ENCODE results near the gene GAS2L1. TPM values are rescaled to one million over a fixed set of nuclear protein-coding genes. Genes with fewer than 3 reads are reported as not detected.
"Not testable (repeated sequence)": the region's sequence is repeated elsewhere in the genome, so short reads cannot be mapped to it uniquely, and the experiment has no call there.

Gene GAS2L1
- total RNA-seq, 4 donors from 2014 or later: 49.0 to 94.8 (median 85.4) TPM

DNA sequence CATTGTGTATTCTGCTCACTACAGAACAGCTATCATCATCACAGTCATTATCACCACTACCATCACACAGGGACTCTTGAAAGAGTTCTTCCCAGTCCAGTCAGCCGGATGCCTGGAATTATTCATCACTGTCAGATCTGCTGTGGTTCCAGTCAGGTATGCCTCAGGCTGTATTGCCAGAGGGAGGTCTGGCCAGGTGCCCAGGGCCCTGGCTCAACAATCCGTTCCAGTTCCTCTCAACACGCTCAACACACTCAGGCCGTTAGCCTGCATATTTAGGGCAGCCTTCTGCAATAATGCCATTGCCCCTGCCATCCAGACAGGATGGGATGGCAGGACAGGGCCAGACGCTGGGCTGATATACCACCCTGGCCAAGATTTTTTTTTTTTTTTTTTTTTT is 37.7 kb downstream of the GAS2L1 start:
- Histone ChIP-seq H3K4me1 (peaks cover 22% of the 10 kb centered on the region), H3K9me3 (no peaks in the 10 kb centered on the region), H3K4me3 (no peak overlapping the region), H3K27ac (no peak overlapping the region), H3K36me3 (peaks cover 85% of the 10 kb centered on the region), H3K27me3 (no peaks in the 10 kb centered on the region)
- TF ChIP-seq EP300 (IDR thresholded peaks at IDR 0.05): no peak
- TF ChIP-seq POLR2A (IDR thresholded peaks at IDR 0.05): no peak
- TF ChIP-seq, protein P1, sequence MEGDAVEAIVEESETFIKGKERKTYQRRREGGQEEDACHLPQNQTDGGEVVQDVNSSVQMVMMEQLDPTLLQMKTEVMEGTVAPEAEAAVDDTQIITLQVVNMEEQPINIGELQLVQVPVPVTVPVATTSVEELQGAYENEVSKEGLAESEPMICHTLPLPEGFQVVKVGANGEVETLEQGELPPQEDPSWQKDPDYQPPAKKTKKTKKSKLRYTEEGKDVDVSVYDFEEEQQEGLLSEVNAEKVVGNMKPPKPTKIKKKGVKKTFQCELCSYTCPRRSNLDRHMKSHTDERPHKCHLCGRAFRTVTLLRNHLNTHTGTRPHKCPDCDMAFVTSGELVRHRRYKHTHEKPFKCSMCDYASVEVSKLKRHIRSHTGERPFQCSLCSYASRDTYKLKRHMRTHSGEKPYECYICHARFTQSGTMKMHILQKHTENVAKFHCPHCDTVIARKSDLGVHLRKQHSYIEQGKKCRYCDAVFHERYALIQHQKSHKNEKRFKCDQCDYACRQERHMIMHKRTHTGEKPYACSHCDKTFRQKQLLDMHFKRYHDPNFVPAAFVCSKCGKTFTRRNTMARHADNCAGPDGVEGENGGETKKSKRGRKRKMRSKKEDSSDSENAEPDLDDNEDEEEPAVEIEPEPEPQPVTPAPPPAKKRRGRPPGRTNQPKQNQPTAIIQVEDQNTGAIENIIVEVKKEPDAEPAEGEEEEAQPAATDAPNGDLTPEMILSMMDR (IDR thresholded peaks at IDR 0.05): no peak
- TF ChIP-seq POLR2AphosphoS5 (IDR thresholded peaks at IDR 0.05): no peak
- DNase-seq (ENCODE audit: low spot score in 2 of 2): no peak
- WGBS: 59% methylated on average over 5 of the region's 5 CpGs

DNA sequence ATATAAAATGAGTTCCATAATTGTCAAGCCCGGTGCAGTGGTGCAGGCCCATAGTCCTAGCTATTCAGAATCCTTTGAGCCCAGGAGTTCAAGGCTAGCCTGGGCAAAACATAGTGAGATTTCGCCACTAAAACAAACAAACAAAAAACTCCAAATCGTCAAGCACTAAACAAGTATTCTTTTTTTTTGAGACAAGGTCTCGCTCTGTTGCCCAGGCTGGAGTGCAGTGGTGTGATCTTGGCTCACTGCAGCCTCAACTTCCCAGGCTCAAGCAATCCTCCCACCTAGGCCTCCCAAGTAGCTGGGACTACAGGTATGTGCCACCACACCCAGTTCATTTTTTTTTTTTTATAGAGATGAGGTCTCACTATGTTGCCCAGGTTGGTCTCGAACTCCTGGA is 38.4 kb downstream of the GAS2L1 start:
- peaks cover 85% of the 10 kb centered on the region for H3K36me3 ChIP-seq
- H3K27me3 ChIP-seq; H3K4me3 ChIP-seq; DNase-seq (ENCODE audit: low spot score in 2 of 2); H3K27ac ChIP-seq; H3K9me3 ChIP-seq: not testable (repeated sequence)
- peaks cover 18% of the 10 kb centered on the region for H3K4me1 ChIP-seq
- WGBS: 93% methylated on average over 5 of the region's 5 CpGs

DNA sequence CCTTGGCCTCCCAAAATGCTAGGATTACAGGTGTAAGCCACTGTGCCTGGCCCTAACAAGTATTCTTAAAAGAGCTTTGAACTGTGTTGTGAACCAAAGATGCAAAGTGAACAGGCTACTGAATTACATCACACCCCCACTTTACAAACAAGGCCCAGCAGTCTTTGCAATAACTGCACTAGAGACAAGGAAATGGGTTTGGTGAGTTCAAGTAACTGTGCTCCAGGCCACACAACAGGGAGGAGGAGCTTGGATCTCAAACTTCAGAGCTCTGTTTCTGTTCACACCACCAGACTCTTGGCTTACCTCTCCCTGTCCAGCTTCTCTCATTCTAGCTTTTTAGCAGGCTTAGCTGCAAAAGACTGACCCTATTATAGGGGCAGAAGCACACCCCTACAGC is 39.5 kb downstream of the GAS2L1 start:
- H3K4me1 ChIP-seq: peaks cover 16% of the 10 kb centered on the region
- peak overlapping the region; percentile 46 for H3K27ac ChIP-seq
- TF ChIP-seq POLR2A (IDR thresholded peaks at IDR 0.05) (no peak), EP300 (IDR thresholded peaks at IDR 0.05) (no peak), POLR2AphosphoS5 (IDR thresholded peaks at IDR 0.05) (no peak)
- TF ChIP-seq, protein P1 (IDR thresholded peaks at IDR 0.05): no peak
- no peak for DNase-seq (ENCODE audit: low spot score in 2 of 2)
- no peaks in the 10 kb centered on the region for H3K27me3 ChIP-seq
- no peak overlapping the region for H3K4me3 ChIP-seq
- peaks cover 85% of the 10 kb centered on the region for H3K36me3 ChIP-seq
- H3K9me3 ChIP-seq: no peaks in the 10 kb centered on the region

- Histone ChIP-seq H3K4me1 (peaks cover 16% of the 10 kb centered on the region), H3K27me3 (no peaks in the 10 kb centered on the region), H3K4me3 (no peak overlapping the region), H3K27ac (peak overlapping the region; percentile 46), H3K9me3 (no peaks in the 10 kb centered on the region), H3K36me3 (peaks cover 85% of the 10 kb centered on the region)
- no peak for DNase-seq (ENCODE audit: low spot score in 2 of 2)
- WGBS: 36% methylated on average over 4 of the region's 4 CpGs
- TF ChIP-seq POLR2A (IDR thresholded peaks at IDR 0.05) (no peak), POLR2AphosphoS5 (IDR thresholded peaks at IDR 0.05) (no peak), EP300 (IDR thresholded peaks at IDR 0.05) (no peak)
- TF ChIP-seq, protein P1 (IDR thresholded peaks at IDR 0.05): no peak
Observed at GRCh38 chr22:29346659-29347058, 40.2 kb downstream of the GAS2L1 start.

DNA sequence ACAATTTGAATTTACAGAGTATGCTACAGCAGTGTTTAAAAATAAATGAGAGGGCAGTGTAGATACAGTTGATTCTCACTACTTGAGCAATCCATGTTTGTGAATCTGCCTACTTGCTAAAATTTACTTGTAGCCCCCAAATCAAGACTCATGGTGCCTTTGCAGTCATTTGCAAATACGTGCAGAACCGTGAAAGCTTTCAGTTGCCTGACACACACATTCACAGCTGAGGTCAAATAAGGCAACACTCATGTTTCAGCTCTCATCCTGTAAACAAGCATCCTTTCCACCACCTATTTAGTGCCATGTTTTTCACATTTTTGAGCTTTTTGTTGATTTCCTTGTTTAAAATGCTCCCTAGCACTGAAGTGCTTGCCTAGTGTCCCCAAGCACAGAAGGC is 41.6 kb downstream of the GAS2L1 start:
- H3K36me3 ChIP-seq: peaks cover 87% of the 10 kb centered on the region
- H3K27ac ChIP-seq: no peak overlapping the region
- peaks cover 16% of the 10 kb centered on the region for H3K4me1 ChIP-seq
- WGBS: 74% methylated on average over 2 of the region's 2 CpGs
- TF ChIP-seq EP300 (IDR thresholded peaks at IDR 0.05): no peak
- no peak for TF ChIP-seq POLR2AphosphoS5 (IDR thresholded peaks at IDR 0.05)
- TF ChIP-seq, protein P1 (IDR thresholded peaks at IDR 0.05): no peak
- TF ChIP-seq POLR2A (IDR thresholded peaks at IDR 0.05): no peak
- H3K27me3 ChIP-seq: no peaks in the 10 kb centered on the region
- H3K4me3 ChIP-seq: no peak overlapping the region
- H3K9me3 ChIP-seq: no peaks in the 10 kb centered on the region
- no peak for DNase-seq (ENCODE audit: low spot score in 2 of 2)

DNA sequence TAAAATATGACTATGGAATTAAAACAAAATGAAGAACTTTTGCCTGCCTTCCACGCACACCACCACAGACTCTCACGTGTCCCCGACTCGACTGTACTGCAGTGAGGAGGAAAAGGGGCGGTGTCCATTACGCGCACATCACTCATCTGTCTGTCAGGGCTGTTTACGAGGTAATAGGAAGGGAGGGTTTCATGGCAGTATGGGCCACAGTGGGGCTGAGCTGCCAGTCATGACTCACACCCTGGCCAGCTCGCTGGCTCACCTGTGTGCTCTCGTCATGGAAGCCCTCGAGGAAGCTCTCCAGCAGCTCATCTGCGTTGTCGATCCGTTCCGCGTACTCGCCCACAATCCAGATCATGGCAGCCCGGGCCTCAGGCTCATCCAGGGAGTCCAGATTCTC is 42.5 kb downstream of the GAS2L1 start:
- no peak for DNase-seq (ENCODE audit: low spot score in 2 of 2)
- no peak overlapping the region for H3K4me3 ChIP-seq
- H3K36me3 ChIP-seq: peaks cover 88% of the 10 kb centered on the region
- H3K9me3 ChIP-seq: no peaks in the 10 kb centered on the region
- no peaks in the 10 kb centered on the region for H3K27me3 ChIP-seq
- H3K4me1 ChIP-seq: peaks cover 16% of the 10 kb centered on the region
- 87% methylated on average over 12 of the region's 18 CpGs for WGBS
- H3K27ac ChIP-seq: no peak overlapping the region
- TF ChIP-seq POLR2AphosphoS5 (IDR thresholded peaks at IDR 0.05): no peak
